IMR-90 (cell line): Measurements from ENCODE around the gene MIOX. TPM values are rescaled to one million over a fixed set of nuclear protein-coding genes. Genes with fewer than 3 reads are reported as not detected.

Experiments used
- ATAC-seq: fragments of 200-7000 bp; cut with Tn5 transposase; 2 replicates; pipeline ENCODE4 v1.9.1; 2020; ENCODE audit warnings: low read depth, mild to moderate bottlenecking, moderate library complexity
- BruUV-seq: library from RNA; stranded (reverse); fragments of 400-500 nt; replicated peaks from 2 replicates; lab custom pipeline; 2021; lab: Mats Ljungman, UMichigan
- CTCF ChIA-PET: fragments of 300-600 bp; formaldehyde crosslinking; extraction: SDS; loops from one replicate; lab custom pipeline; 2021; ENCODE audit warnings: antibody characterized with exemption; lab: Yijun Ruan, JAX
- POLR2A ChIA-PET: fragments of 300-600 bp; sonication (Branson Sonifier 250); formaldehyde crosslinking; loops from one replicate; lab custom pipeline; 2022; ENCODE audit warnings: antibody characterized with exemption; ENCODE audit not compliant: unreplicated experiment; lab: Charles Lee
- DNase-seq: peaks from one replicate; pipeline ENCODE4 v3.0.0; 2013
- H2AFZ ChIP-seq: replicated peaks from 2 replicates; pipeline ENCODE3; 2013; ENCODE audit warnings: low read length, mild to moderate bottlenecking; ENCODE audit not compliant: poor library complexity
- H2AK5ac ChIP-seq: 2 replicates; pipeline ENCODE4 v1.6.1; 2013; ENCODE audit warnings: low read depth, low read length, inconsistent platforms
- H2AK9ac ChIP-seq: replicated peaks from 2 replicates; pipeline ENCODE3; 2013; ENCODE audit warnings: mild to moderate bottlenecking, low read depth, low read length, moderate library complexity; ENCODE audit not compliant: poor library complexity
- H2BK120ac ChIP-seq: 2 replicates; pipeline ENCODE4 v1.6.1; 2013; ENCODE audit warnings: low read depth, low read length, inconsistent platforms
- H2BK15ac ChIP-seq: 3 replicates; pipeline ENCODE4 v1.6.1; 2013; ENCODE audit warnings: low read depth, low read length, inconsistent platforms
- H2BK20ac ChIP-seq: 2 replicates; pipeline ENCODE4 v1.6.1; 2013; ENCODE audit warnings: low read depth, mild to moderate bottlenecking, inconsistent platforms, low read length, moderate library complexity
- H2BK5ac ChIP-seq: 2 replicates; pipeline ENCODE4 v1.6.1; 2013; ENCODE audit warnings: mild to moderate bottlenecking, low read depth, low read length, inconsistent platforms; ENCODE audit not compliant: poor library complexity, severe bottlenecking
- H3K14ac ChIP-seq: replicated peaks from 2 replicates; pipeline ENCODE4 v1.6.1; 2013; ENCODE audit warnings: low read depth, low read length, inconsistent platforms
- H3K18ac ChIP-seq: 2 replicates; pipeline ENCODE4 v1.6.1; 2013; ENCODE audit warnings: low read depth, low read length, control low read depth
- H3K23ac ChIP-seq: 2 replicates; pipeline ENCODE4 v1.6.1; 2013; ENCODE audit warnings: low read depth, low read length, inconsistent platforms
- H3K27ac ChIP-seq: 2 replicates; pipeline ENCODE4 v1.5.1; 2013; ENCODE audit warnings: mild to moderate bottlenecking, control low read depth, low read length; ENCODE audit not compliant: insufficient read depth
- H3K27me3 ChIP-seq: 2 replicates; pipeline ENCODE4 v1.6.1; 2013; ENCODE audit warnings: low read length; ENCODE audit not compliant: control insufficient read depth, insufficient read depth
- H3K36me3 ChIP-seq: 2 replicates; pipeline ENCODE4 v1.6.1; 2013; ENCODE audit warnings: low read length, mixed read lengths; ENCODE audit not compliant: control insufficient read depth, insufficient read depth
- H3K4ac ChIP-seq: 2 replicates; pipeline ENCODE4 v1.6.1; 2013; ENCODE audit warnings: low read depth, low read length, inconsistent platforms
- H3K4me1 ChIP-seq: 2 replicates; pipeline ENCODE4 v1.6.1; 2013; ENCODE audit warnings: low read length, mixed read lengths; ENCODE audit not compliant: control insufficient read depth, insufficient read depth
- H3K4me2 ChIP-seq: 2 replicates; pipeline ENCODE4 v1.6.1; 2013; ENCODE audit warnings: low read depth, mild to moderate bottlenecking, control low read depth, low read length, moderate library complexity
- H3K4me3 ChIP-seq: 2 replicates; pipeline ENCODE4 v1.5.1; 2013; ENCODE audit warnings: low read depth, mild to moderate bottlenecking, control low read depth, low read length, moderate library complexity; ENCODE audit not compliant: insufficient read depth
- H3K56ac ChIP-seq: 2 replicates; pipeline ENCODE4 v1.6.1; 2013; ENCODE audit warnings: low read length, inconsistent platforms; ENCODE audit not compliant: insufficient read depth; ENCODE audit errors: extremely low read depth
- H3K79me1 ChIP-seq, 2 experiments: 2 replicates each; pipeline ENCODE4 v1.6.1; 2013; ENCODE audit warnings: low read length in 2 of 2, inconsistent platforms in 1 of 2, low read depth in 1 of 2
- H3K9ac ChIP-seq: 2 replicates; pipeline ENCODE4 v1.6.1; 2013; ENCODE audit warnings: low read depth, low read length, control low read depth
- H3K9me1 ChIP-seq: 2 replicates; pipeline ENCODE4 v1.6.1; 2013; ENCODE audit warnings: low read length, inconsistent platforms; ENCODE audit not compliant: insufficient read depth
- H3K9me3 ChIP-seq: 2 replicates; pipeline ENCODE4 v1.6.1; 2013; ENCODE audit warnings: low read length; ENCODE audit not compliant: control insufficient read depth, insufficient read depth
- H4K20me1 ChIP-seq: 2 replicates; pipeline ENCODE4 v1.6.1; 2013; ENCODE audit warnings: low read length, inconsistent platforms; ENCODE audit not compliant: insufficient read depth
- H4K5ac ChIP-seq: 2 replicates; pipeline ENCODE4 v1.6.1; 2013; ENCODE audit warnings: mild to moderate bottlenecking, low read depth, low read length, control low read depth
- H4K8ac ChIP-seq, 2 experiments: 2 replicates each; pipeline ENCODE4 v1.6.1; 2013; ENCODE audit warnings: low read depth in 2 of 2, low read length in 2 of 2, control low read depth in 1 of 2, inconsistent platforms in 1 of 2
- H4K91ac ChIP-seq: 2 replicates; pipeline ENCODE4 v1.6.1; 2013; ENCODE audit warnings: low read depth, low read length, inconsistent platforms; ENCODE audit not compliant: insufficient read depth
- CTCF ChIP-seq: conservative IDR thresholded peaks from 2 replicates; pipeline ENCODE4 v1.5.1; 2012; ENCODE audit warnings: mild to moderate bottlenecking, low read depth, low read length, improper control_type of control experiment
- FOS ChIP-seq: fragments of 150-350 bp; IDR thresholded peaks from 2 replicates; pipeline ENCODE4 v1.6.1; 2016; ENCODE audit warnings: low read depth, low read length
- MAZ ChIP-seq: IDR thresholded peaks from 2 replicates; pipeline ENCODE4 v1.6.1; 2012; ENCODE audit warnings: low read depth, mild to moderate bottlenecking, low read length, improper control_type of control experiment, moderate library complexity, borderline replicate concordance
- MXI1 ChIP-seq: IDR thresholded peaks from 2 replicates; pipeline ENCODE4 v1.6.1; 2012; ENCODE audit warnings: low read depth, mild to moderate bottlenecking, low read length, moderate library complexity, borderline replicate concordance
- SMC3 ChIP-seq: fragments of 150-350 bp; IDR thresholded peaks from 2 replicates; pipeline ENCODE4 v1.6.1; 2016; ENCODE audit warnings: low read depth, mild to moderate bottlenecking, antibody characterized with exemption, low read length, moderate library complexity
- WGBS, 2 experiments: methylation state at CpG; one replicate each; pipeline versions ENCODE4 v1.1.5 to v1.1.7; 2013; ENCODE audit warnings: missing lambda C conversion rate in 2 of 2; ENCODE audit not compliant: insufficient read length in 1 of 2; ENCODE audit errors: extremely low coverage in 2 of 2; 5-methylcytosine and 5-hydroxymethylcytosine counted together
- dilution Hi-C: fragments of 300-500 bp; cut with HindIII; formaldehyde crosslinking; loops from one replicate; pipeline ENCODE4 v1.14.3; 2018; ENCODE audit warnings: low sequenced_read_pairs; ENCODE audit not compliant: unreplicated experiment
- in situ Hi-C: fragments of 300-500 bp; cut with MboI; formaldehyde crosslinking; loops from 3 replicates; pipeline ENCODE4 v1.14.3; 2019; ENCODE audit warnings: low sequenced_read_pairs, inconsistent platforms, mixed read lengths
- intact Hi-C: fragments of 100-400 bp; cut with micrococcal nuclease; formaldehyde crosslinking; loops from 2 replicates; pipeline ENCODE4 v1.10.0; 2022
- polyA plus RNA-seq, 3 experiments: library from polyadenylated mRNA; depleted of rRNA; stranded (reverse); fragments of >200 nt; gene quantifications; 2 replicates each; pipeline ENCODE4 v1.2.3, GENCODE V29; 2012; ENCODE audit warnings: low replicate concordance in 1 of 3
- total RNA-seq: library from RNA; depleted of rRNA; stranded (reverse); fragments of >200 nt; gene quantifications from 2 replicates; pipeline ENCODE4 v1.2.3, GENCODE V29; 2012
- TF ChIP-seq, protein P1 (sequence below): fragments of 150-350 bp; IDR thresholded peaks from 2 replicates; pipeline ENCODE4 v1.6.1; 2017; ENCODE audit warnings: mild to moderate bottlenecking, antibody characterized with exemption, low read length, low read depth

MIOX gene
- total and polyA plus RNA-seq, 2 of the 4 experiments (the other 2 are of a cell fraction) = not detected

DNA sequence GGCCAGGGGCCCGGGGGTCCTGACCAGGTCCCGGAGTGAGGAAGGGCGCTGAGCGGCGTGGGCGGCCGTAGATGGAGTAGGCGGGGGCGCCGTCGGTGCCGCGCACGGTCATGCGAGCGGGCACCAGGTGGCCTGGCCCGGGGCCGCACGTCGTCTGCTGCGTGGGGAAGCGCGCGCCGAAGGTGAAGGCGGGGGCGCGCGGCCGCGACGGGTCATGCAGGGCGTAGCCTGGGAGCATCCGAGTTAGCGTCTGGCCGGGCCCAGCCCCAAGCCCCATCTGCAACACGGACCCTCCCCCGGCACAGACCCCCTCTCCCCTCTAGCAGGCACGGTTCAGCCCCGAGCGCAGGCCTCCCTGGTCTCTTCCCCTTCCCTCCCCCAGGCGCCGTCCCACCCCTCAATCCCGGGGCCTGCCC is 44.9 kb downstream of the MIOX start:
- peaks cover 13% of the 10 kb centered on the region; the same call in 1 of the 2 replicates for H3K9me1 ChIP-seq
- H4K91ac ChIP-seq = no peak overlapping the region; the same call in 1 of the 2 replicates
- BruUV-seq = no TSS peak
- intact Hi-C loops = no loop called here
- WGBS, 2 experiments = 5% methylated on average over 8 of the region's 44 CpGs; no CpG with 5 or more reads in 1 of the 2 experiments
- in situ Hi-C loops = no loop called here
- no peak for TF ChIP-seq MXI1
- no peak for TF ChIP-seq MAZ
- TF ChIP-seq SMC3 = no peak
- TF ChIP-seq FOS = no peak
- no peak for TF ChIP-seq CTCF
- TF ChIP-seq, protein P1, sequence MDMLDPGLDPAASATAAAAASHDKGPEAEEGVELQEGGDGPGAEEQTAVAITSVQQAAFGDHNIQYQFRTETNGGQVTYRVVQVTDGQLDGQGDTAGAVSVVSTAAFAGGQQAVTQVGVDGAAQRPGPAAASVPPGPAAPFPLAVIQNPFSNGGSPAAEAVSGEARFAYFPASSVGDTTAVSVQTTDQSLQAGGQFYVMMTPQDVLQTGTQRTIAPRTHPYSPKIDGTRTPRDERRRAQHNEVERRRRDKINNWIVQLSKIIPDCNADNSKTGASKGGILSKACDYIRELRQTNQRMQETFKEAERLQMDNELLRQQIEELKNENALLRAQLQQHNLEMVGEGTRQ = no peak
- peaks cover 4 to 18% of the 10 kb centered on the region in 2 experiments; a peak in 2 of 4 replicates for H3K79me1 ChIP-seq
- no peaks in the 10 kb centered on the region for H3K36me3 ChIP-seq
- peak overlapping the region; percentile 81 for H2AFZ ChIP-seq
- no peak overlapping the region for H3K23ac ChIP-seq
- H3K27ac ChIP-seq = no peak overlapping the region
- H2AK5ac ChIP-seq = peak overlapping the region; percentile 31
- H4K5ac ChIP-seq = no peak overlapping the region
- dilution Hi-C loops = no loop called here
- H2BK20ac ChIP-seq = no peak overlapping the region
- no peak overlapping the region for H2BK15ac ChIP-seq
- ATAC-seq (peak; percentile 4), DNase-seq (no peak)
- H3K9ac ChIP-seq = no peak overlapping the region
- H2BK120ac ChIP-seq = no peak overlapping the region
- no peaks in the 10 kb centered on the region for H3K9me3 ChIP-seq
- ChIA-PET CTCF (no interaction called here), POLR2A (no interaction called here)
- H3K4me2 ChIP-seq = peak overlapping the region; percentile 69
- no peak overlapping the region for H2BK5ac ChIP-seq
- peak overlapping the region; percentile 39 for H3K4me3 ChIP-seq
- H4K20me1 ChIP-seq = no peaks in the 10 kb centered on the region
- H3K56ac ChIP-seq = no peak overlapping the region
- H3K4ac ChIP-seq = 0 out of 2 replicates have a peak overlapping the region, but pooled peaks have one; percentile 15
- peak overlapping the region in 1 of 2 experiments; percentile 91; a peak in 2 of 4 replicates for H4K8ac ChIP-seq
- H3K18ac ChIP-seq = no peak overlapping the region
- no peak overlapping the region for H3K14ac ChIP-seq
- peak overlapping the region; percentile 50 for H2AK9ac ChIP-seq
- peaks cover 18% of the 10 kb centered on the region for H3K4me1 ChIP-seq
- H3K27me3 ChIP-seq = peaks cover 5% of the 10 kb centered on the region; the same call in 1 of the 2 replicates
